HFFc6 (cell line): Measurements from ENCODE around the gene MMP11. TPM values are rescaled to one million over a fixed set of nuclear protein-coding genes. Genes with fewer than 3 reads are reported as not detected.
A peak's percentile ranks its signal among the peaks of the same experiment; 100 is the strongest.

ENCODE experiments used
- DNase-seq: peaks from one replicate; pipeline ENCODE4 v3.0.0-alpha.2; 2018
- H3K27ac Mint-ChIP-seq: 2 replicates; pipeline ENCODE4 v1.8.0; 2020; ENCODE audit warnings: mild to moderate bottlenecking, mixed read lengths
- H3K27me3 Mint-ChIP-seq: 2 replicates; pipeline ENCODE4 v1.8.0; 2021; ENCODE audit warnings: mild to moderate bottlenecking, moderate library complexity, mixed read lengths; ENCODE audit not compliant: insufficient read depth
- H3K36me3 Mint-ChIP-seq: 2 replicates; pipeline ENCODE4 v1.8.0; 2021; ENCODE audit warnings: low read depth, mixed read lengths
- H3K4me1 Mint-ChIP-seq: 2 replicates; pipeline ENCODE4 v1.8.0; 2020; ENCODE audit warnings: low read depth, mixed read lengths
- H3K4me3 Mint-ChIP-seq: 2 replicates; pipeline ENCODE4 v1.8.0; 2020; ENCODE audit warnings: mild to moderate bottlenecking, moderate library complexity, mixed read lengths
- H3K9me3 Mint-ChIP-seq: 2 replicates; pipeline ENCODE4 v1.8.0; 2020; ENCODE audit warnings: mild to moderate bottlenecking, mixed read lengths
- CTCF ChIP-seq: fragments of 200-600 bp; sonication (generic); IDR thresholded peaks from 2 replicates; pipeline ENCODE4 v1.5.0; 2021; ENCODE audit warnings: antibody characterized with exemption, mild to moderate bottlenecking
- total RNA-seq, 6 experiments: library from RNA; stranded (reverse); fragmentation: NEBNext Ultra II Directional; extraction: Animal tissue kit (Norgen Biotek cat#: 25700); gene quantifications; 2 replicates in 1 of 6; 3 replicates in 5 of 6; pipeline ENCODE4 v1.2.3, GENCODE V29; 2021

MMP11 gene
- total RNA-seq, 6 experiments from 2014 or later: 1.7 to 3.6 (median 2.7) TPM

GRCh38 chr22:23800297-23801237, 27.9 kb downstream of the MMP11 start:
- no peaks in the 10 kb centered on the region for H3K9me3 Mint-ChIP-seq
- H3K27me3 Mint-ChIP-seq: peaks cover 1% of the 10 kb centered on the region
- H3K4me1 Mint-ChIP-seq: no peaks in the 10 kb centered on the region
- no peak for DNase-seq
- H3K27ac Mint-ChIP-seq: 0 out of 2 replicates have a peak overlapping the region, but pooled peaks have one; percentile 14
- no peak overlapping the region for H3K4me3 Mint-ChIP-seq
- no peak for TF ChIP-seq CTCF
- peaks cover 40% of the 10 kb centered on the region for H3K36me3 Mint-ChIP-seq

- DNase-seq: no peak
- H3K9me3 Mint-ChIP-seq: no peaks in the 10 kb centered on the region
- H3K27ac Mint-ChIP-seq: peak overlapping the region; percentile 14; the same call in 1 of the 2 replicates
- TF ChIP-seq CTCF: no peak
- peaks cover 43% of the 10 kb centered on the region for H3K36me3 Mint-ChIP-seq
- peaks cover 1% of the 10 kb centered on the region for H3K27me3 Mint-ChIP-seq
- H3K4me3 Mint-ChIP-seq: no peak overlapping the region
- H3K4me1 Mint-ChIP-seq: no peaks in the 10 kb centered on the region
Measured at GRCh38 chr22:23801238-23801821, 28.7 kb downstream of the MMP11 start.

- no peak for DNase-seq
- H3K27ac Mint-ChIP-seq: no peak overlapping the region
- TF ChIP-seq CTCF: no peak
- no peaks in the 10 kb centered on the region for H3K4me1 Mint-ChIP-seq
- H3K4me3 Mint-ChIP-seq: no peak overlapping the region
- H3K9me3 Mint-ChIP-seq: no peaks in the 10 kb centered on the region
- H3K36me3 Mint-ChIP-seq: peaks cover 42% of the 10 kb centered on the region
- H3K27me3 Mint-ChIP-seq: peaks cover 1% of the 10 kb centered on the region
Measured at GRCh38 chr22:23801886-23802377, 29.3 kb downstream of the MMP11 start.

- H3K4me3 Mint-ChIP-seq: no peak overlapping the region
- no peaks in the 10 kb centered on the region for H3K4me1 Mint-ChIP-seq
- H3K27me3 Mint-ChIP-seq: peaks cover 1% of the 10 kb centered on the region
- DNase-seq: no peak
- peak overlapping the region; percentile 44; the same call in 1 of the 2 replicates for H3K27ac Mint-ChIP-seq
- no peak for TF ChIP-seq CTCF
- H3K9me3 Mint-ChIP-seq: no peaks in the 10 kb centered on the region
- peaks cover 49% of the 10 kb centered on the region for H3K36me3 Mint-ChIP-seq
Measured at GRCh38 chr22:23803001-23803819, 30.6 kb downstream of the MMP11 start.

- Mint-ChIP-seq H3K27me3 (peaks cover 1% of the 10 kb centered on the region), H3K27ac (no peak overlapping the region), H3K9me3 (no peaks in the 10 kb centered on the region), H3K36me3 (peaks cover 49% of the 10 kb centered on the region), H3K4me3 (no peak overlapping the region), H3K4me1 (no peaks in the 10 kb centered on the region)
- no peak for DNase-seq
- TF ChIP-seq CTCF: no peak
Measured at GRCh38 chr22:23804781-23805291, 32.2 kb downstream of the MMP11 start.
